ENCODE measurements around the gene MAP2K5. TPM values are rescaled to one million over a fixed set of nuclear protein-coding genes. Genes with fewer than 3 reads are reported as not detected.

The MAP2K5 gene
- total RNA-seq, 4 donors from 2014 or later: 7.7 to 15.1 (median 12.0) TPM

GRCh38 chr15:67786646-67787045 is 244.1 kb downstream of the MAP2K5 start:
- TF ChIP-seq POLR2A (IDR thresholded peaks at IDR 0.05) (no peak), EP300 (IDR thresholded peaks at IDR 0.05) (no peak), POLR2AphosphoS5 (IDR thresholded peaks at IDR 0.05) (no peak)
- TF ChIP-seq, protein P1, sequence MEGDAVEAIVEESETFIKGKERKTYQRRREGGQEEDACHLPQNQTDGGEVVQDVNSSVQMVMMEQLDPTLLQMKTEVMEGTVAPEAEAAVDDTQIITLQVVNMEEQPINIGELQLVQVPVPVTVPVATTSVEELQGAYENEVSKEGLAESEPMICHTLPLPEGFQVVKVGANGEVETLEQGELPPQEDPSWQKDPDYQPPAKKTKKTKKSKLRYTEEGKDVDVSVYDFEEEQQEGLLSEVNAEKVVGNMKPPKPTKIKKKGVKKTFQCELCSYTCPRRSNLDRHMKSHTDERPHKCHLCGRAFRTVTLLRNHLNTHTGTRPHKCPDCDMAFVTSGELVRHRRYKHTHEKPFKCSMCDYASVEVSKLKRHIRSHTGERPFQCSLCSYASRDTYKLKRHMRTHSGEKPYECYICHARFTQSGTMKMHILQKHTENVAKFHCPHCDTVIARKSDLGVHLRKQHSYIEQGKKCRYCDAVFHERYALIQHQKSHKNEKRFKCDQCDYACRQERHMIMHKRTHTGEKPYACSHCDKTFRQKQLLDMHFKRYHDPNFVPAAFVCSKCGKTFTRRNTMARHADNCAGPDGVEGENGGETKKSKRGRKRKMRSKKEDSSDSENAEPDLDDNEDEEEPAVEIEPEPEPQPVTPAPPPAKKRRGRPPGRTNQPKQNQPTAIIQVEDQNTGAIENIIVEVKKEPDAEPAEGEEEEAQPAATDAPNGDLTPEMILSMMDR (IDR thresholded peaks at IDR 0.05): no peak
- Histone ChIP-seq H3K4me1 (no peaks in the 10 kb centered on the region), H3K4me3 (no peak overlapping the region), H3K36me3 (peaks cover 0 to 38% of the 10 kb centered on the region in 2 donors), H3K27me3 (no peaks in the 10 kb centered on the region), H3K27ac (no peak overlapping the region), H3K9me3 (no peaks in the 10 kb centered on the region)
- no peak for ATAC-seq
- 97 to 100% methylated on average over 4 of the region's 4 CpGs for WGBS, 2 donors (ENCODE audit: low coverage in 1 of 2)

DNA sequence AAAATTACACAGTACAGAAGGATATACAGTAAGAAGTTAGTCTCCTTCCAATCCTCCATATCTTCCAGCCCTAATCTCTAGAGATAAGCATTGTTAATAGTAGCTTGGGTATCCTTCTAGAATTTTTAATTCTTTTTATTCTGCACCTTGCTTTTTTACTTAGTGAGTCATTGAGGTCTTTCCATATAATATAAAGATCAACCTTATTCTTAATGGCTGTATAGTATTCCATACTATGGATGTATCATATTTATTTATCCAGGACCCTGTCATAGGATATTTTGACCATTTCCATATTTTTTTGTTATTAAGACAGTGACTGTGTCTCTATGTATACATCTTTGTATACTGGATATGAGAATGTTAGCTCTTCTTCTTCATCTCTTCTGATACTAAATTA is 246.5 kb downstream of the MAP2K5 start:
- H3K4me1 ChIP-seq: no peaks in the 10 kb centered on the region
- no peak for ATAC-seq
- no peak overlapping the region for H3K27ac ChIP-seq
- no peaks in the 10 kb centered on the region for H3K27me3 ChIP-seq
- TF ChIP-seq, protein P1 (IDR thresholded peaks at IDR 0.05): no peak
- TF ChIP-seq EP300 (IDR thresholded peaks at IDR 0.05) (no peak), POLR2AphosphoS5 (IDR thresholded peaks at IDR 0.05) (no peak), POLR2A (IDR thresholded peaks at IDR 0.05) (no peak)
- no peak overlapping the region for H3K4me3 ChIP-seq
- no peaks in the 10 kb centered on the region for H3K9me3 ChIP-seq
- peaks cover 0 to 36% of the 10 kb centered on the region in 2 donors for H3K36me3 ChIP-seq

- H3K27me3 ChIP-seq: no peaks in the 10 kb centered on the region
- 100% methylated on average over 3 of the region's 3 CpGs for WGBS, 2 donors (ENCODE audit: low coverage in 1 of 2)
- no peaks in the 10 kb centered on the region for H3K4me1 ChIP-seq
- peaks cover 0 to 23% of the 10 kb centered on the region in 2 donors for H3K36me3 ChIP-seq
- no peak for ATAC-seq
- no peak for TF ChIP-seq EP300 (IDR thresholded peaks at IDR 0.05)
- TF ChIP-seq POLR2A (IDR thresholded peaks at IDR 0.05): no peak
- H3K4me3 ChIP-seq: no peak overlapping the region
- H3K9me3 ChIP-seq: peaks cover 0 to 11% (median 0%) of the 10 kb centered on the region in 3 donors
- H3K27ac ChIP-seq: no peak overlapping the region
Observed at GRCh38 chr15:67790610-67791319, 248.3 kb downstream of the MAP2K5 start.

- TF ChIP-seq, protein P1 (IDR thresholded peaks at IDR 0.05): no peak
- no peak for TF ChIP-seq POLR2AphosphoS5 (IDR thresholded peaks at IDR 0.05)
- no peak for TF ChIP-seq POLR2A (IDR thresholded peaks at IDR 0.05)
- no peak for TF ChIP-seq EP300 (IDR thresholded peaks at IDR 0.05)
- Histone ChIP-seq H3K27ac (no peak overlapping the region), H3K9me3 (peaks cover 0 to 11% (median 0%) of the 10 kb centered on the region in 3 donors), H3K27me3 (no peaks in the 10 kb centered on the region), H3K36me3 (peaks cover 0 to 18% of the 10 kb centered on the region in 2 donors), H3K4me3 (no peak overlapping the region), H3K4me1 (no peaks in the 10 kb centered on the region)
- WGBS, 2 donors (ENCODE audit: low coverage in 1 of 2): 60 to 77% methylated on average over 4 to 8 of the region's 8 CpGs
- ATAC-seq: no peak
Observed at GRCh38 chr15:67792250-67792942, 249.9 kb downstream of the MAP2K5 start.

DNA sequence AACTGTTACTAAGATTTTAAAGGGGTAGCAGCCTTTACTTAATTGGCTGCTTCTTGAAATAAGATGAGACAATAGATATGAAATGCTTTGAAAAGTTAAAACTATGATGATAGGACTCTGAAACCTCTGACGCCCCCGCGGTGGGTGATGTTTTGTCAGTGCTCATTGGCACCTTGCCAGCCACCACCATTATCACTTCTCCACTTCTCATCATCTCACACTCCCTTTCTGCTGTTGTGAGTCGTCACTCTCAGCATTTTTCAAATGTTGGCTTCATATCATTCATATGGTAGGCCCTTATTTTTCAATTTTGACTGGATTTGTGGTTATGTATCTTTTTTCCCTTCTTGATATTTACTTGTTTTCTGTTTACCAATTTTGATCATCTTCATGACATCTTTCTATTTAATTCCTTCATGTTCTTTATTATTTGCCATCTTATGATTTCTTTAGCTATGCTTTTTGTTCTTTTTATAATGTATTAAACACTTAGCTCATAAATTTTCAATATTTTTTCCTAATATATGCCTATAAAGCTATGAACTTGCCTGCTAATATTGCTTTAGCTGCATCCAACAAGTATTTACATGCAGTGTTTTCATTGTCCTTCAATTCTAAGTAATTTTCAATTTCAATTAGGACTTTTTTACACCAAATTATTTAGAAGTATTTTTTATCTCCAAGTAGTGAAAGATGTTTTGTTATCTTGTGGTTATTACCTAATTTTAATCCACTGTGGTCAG is 252.5 kb downstream of the MAP2K5 start:
- Histone ChIP-seq H3K9me3 (peaks cover 0 to 11% (median 0%) of the 10 kb centered on the region in 3 donors), H3K36me3 (peaks cover 0 to 38% of the 10 kb centered on the region in 2 donors), H3K4me3 (no peak overlapping the region), H3K4me1 (no peaks in the 10 kb centered on the region), H3K27me3 (no peaks in the 10 kb centered on the region), H3K27ac (no peak overlapping the region)
- no peak for ATAC-seq
- 89 to 100% methylated on average over 1 to 4 of the region's 4 CpGs for WGBS, 2 donors (ENCODE audit: low coverage in 1 of 2)
- TF ChIP-seq POLR2A (IDR thresholded peaks at IDR 0.05) (no peak), POLR2AphosphoS5 (IDR thresholded peaks at IDR 0.05) (no peak), EP300 (IDR thresholded peaks at IDR 0.05) (no peak)
- TF ChIP-seq, protein P1 (IDR thresholded peaks at IDR 0.05): no peak
